ENCODE data around the gene OLIG3. TPM values are rescaled to one million over a fixed set of nuclear protein-coding genes. Genes with fewer than 3 reads are reported as not detected.

The OLIG3 gene
- total RNA-seq, 1 donor: not detected

GRCh38 chr6:137475103-137475502 lies 19.1 kb downstream of the OLIG3 start:
- no peak overlapping the region for H3K4me3 ChIP-seq (ENCODE audit: insufficient read depth, low read length)
- no peak for DNase-seq (ENCODE audit: insufficient read length, low spot score, missing footprints)
- H2AFZ ChIP-seq (ENCODE audit: low read length): no peak overlapping the region
- TF ChIP-seq CTCF (IDR thresholded peaks at IDR 0.05; ENCODE audit: extremely low read depth, low read depth, low read length): no peak
- H4K20me1 ChIP-seq (ENCODE audit: insufficient read depth, low read length): no peaks in the 10 kb centered on the region
- peaks cover 32% of the 10 kb centered on the region for H3K27me3 ChIP-seq (ENCODE audit: insufficient read depth, low read length)
- no peak overlapping the region for H3K4me2 ChIP-seq (ENCODE audit: insufficient read depth, low read length)
- no peaks in the 10 kb centered on the region for H3K9me3 ChIP-seq (ENCODE audit: low read depth, low read length)
- no peaks in the 10 kb centered on the region for H3K36me3 ChIP-seq (ENCODE audit: insufficient read depth, low read length)
- H3K79me2 ChIP-seq (ENCODE audit: insufficient read depth, low read length): no peaks in the 10 kb centered on the region
- no peaks in the 10 kb centered on the region for H3K4me1 ChIP-seq (ENCODE audit: insufficient read depth, low read length)
- no peak overlapping the region for H3K27ac ChIP-seq (ENCODE audit: low read depth, low read length)

GRCh38 chr6:137473598-137473997 lies 20.6 kb downstream of the OLIG3 start:
- TF ChIP-seq CTCF (IDR thresholded peaks at IDR 0.05; ENCODE audit: extremely low read depth, low read depth, low read length): no peak
- no peaks in the 10 kb centered on the region for H4K20me1 ChIP-seq (ENCODE audit: insufficient read depth, low read length)
- no peaks in the 10 kb centered on the region for H3K9me3 ChIP-seq (ENCODE audit: low read depth, low read length)
- no peak for DNase-seq (ENCODE audit: insufficient read length, low spot score, missing footprints)
- H3K36me3 ChIP-seq (ENCODE audit: insufficient read depth, low read length): no peaks in the 10 kb centered on the region
- peaks cover 32% of the 10 kb centered on the region for H3K27me3 ChIP-seq (ENCODE audit: insufficient read depth, low read length)
- no peaks in the 10 kb centered on the region for H3K4me1 ChIP-seq (ENCODE audit: insufficient read depth, low read length)
- no peak overlapping the region for H3K4me3 ChIP-seq (ENCODE audit: insufficient read depth, low read length)
- H3K79me2 ChIP-seq (ENCODE audit: insufficient read depth, low read length): no peaks in the 10 kb centered on the region
- no peak overlapping the region for H3K4me2 ChIP-seq (ENCODE audit: insufficient read depth, low read length)
- H2AFZ ChIP-seq (ENCODE audit: low read length): no peak overlapping the region
- no peak overlapping the region for H3K27ac ChIP-seq (ENCODE audit: low read depth, low read length)

GRCh38 chr6:137472641-137473137 lies 21.5 kb downstream of the OLIG3 start:
- Histone ChIP-seq H3K4me2 (ENCODE audit: insufficient read depth, low read length) (no peak overlapping the region), H2AFZ (ENCODE audit: low read length) (no peak overlapping the region), H4K20me1 (ENCODE audit: insufficient read depth, low read length) (no peaks in the 10 kb centered on the region), H3K9me3 (ENCODE audit: low read depth, low read length) (no peaks in the 10 kb centered on the region), H3K79me2 (ENCODE audit: insufficient read depth, low read length) (no peaks in the 10 kb centered on the region), H3K4me1 (ENCODE audit: insufficient read depth, low read length) (no peaks in the 10 kb centered on the region), H3K36me3 (ENCODE audit: insufficient read depth, low read length) (no peaks in the 10 kb centered on the region), H3K4me3 (ENCODE audit: insufficient read depth, low read length) (no peak overlapping the region), H3K27me3 (ENCODE audit: insufficient read depth, low read length) (peaks cover 32% of the 10 kb centered on the region), H3K27ac (ENCODE audit: low read depth, low read length) (no peak overlapping the region)
- no peak for TF ChIP-seq CTCF (IDR thresholded peaks at IDR 0.05; ENCODE audit: extremely low read depth, low read depth, low read length)
- no peak for DNase-seq (ENCODE audit: insufficient read length, low spot score, missing footprints)

- TF ChIP-seq CTCF (IDR thresholded peaks at IDR 0.05; ENCODE audit: extremely low read depth, low read depth, low read length): no peak
- no peak overlapping the region for H3K4me3 ChIP-seq (ENCODE audit: insufficient read depth, low read length)
- H3K9me3 ChIP-seq (ENCODE audit: low read depth, low read length): no peaks in the 10 kb centered on the region
- no peak overlapping the region for H3K27ac ChIP-seq (ENCODE audit: low read depth, low read length)
- H2AFZ ChIP-seq (ENCODE audit: low read length): no peak overlapping the region
- H3K27me3 ChIP-seq (ENCODE audit: insufficient read depth, low read length): peaks cover 30% of the 10 kb centered on the region
- H3K4me1 ChIP-seq (ENCODE audit: insufficient read depth, low read length): no peaks in the 10 kb centered on the region
- H3K4me2 ChIP-seq (ENCODE audit: insufficient read depth, low read length): no peak overlapping the region
- no peaks in the 10 kb centered on the region for H3K36me3 ChIP-seq (ENCODE audit: insufficient read depth, low read length)
- H4K20me1 ChIP-seq (ENCODE audit: insufficient read depth, low read length): no peaks in the 10 kb centered on the region
- no peaks in the 10 kb centered on the region for H3K79me2 ChIP-seq (ENCODE audit: insufficient read depth, low read length)
- DNase-seq (ENCODE audit: insufficient read length, low spot score, missing footprints): no peak
Measured at GRCh38 chr6:137471986-137472385, 22.2 kb downstream of the OLIG3 start.

Data from osteoblast (primary cell).